Dermis blood vessel endothelial cell (primary cell): ENCODE data around the gene ALG1. TPM values are rescaled to one million over a fixed set of nuclear protein-coding genes. Genes with fewer than 3 reads are reported as not detected.
"Not testable (repeated sequence)": the region's sequence is repeated elsewhere in the genome, so short reads cannot be mapped to it uniquely, and the experiment has no call there.

Experiments
- DNase-seq: peaks from one replicate; pipeline ENCODE4 v3.0.0; 2010
- total RNA-seq: library from RNA; depleted of rRNA; stranded (reverse); fragments of >200 nt; gene quantifications from 2 replicates; pipeline ENCODE4 v1.2.3, GENCODE V29; 2014

The ALG1 gene
- total RNA-seq, 1 donor from 2014 or later, result 36.4 TPM

GRCh38 chr16:5099174-5099573, 27.5 kb downstream of the ALG1 start:
- not testable (repeated sequence) for DNase-seq

GRCh38 chr16:5103296-5104032, 31.8 kb downstream of the ALG1 start:
- DNase-seq, result not testable (repeated sequence)

GRCh38 chr16:5105039-5105438, 33.4 kb downstream of the ALG1 start:
- DNase-seq, result not testable (repeated sequence)

- DNase-seq, result no peak
Measured at GRCh38 chr16:5108505-5109158, 37.0 kb downstream of the ALG1 start.

GRCh38 chr16:5110933-5111332, 39.3 kb downstream of the ALG1 start:
- DNase-seq, result not testable (repeated sequence)

GRCh38 chr16:5116780-5117295, 45.2 kb downstream of the ALG1 start:
- DNase-seq, result not testable (repeated sequence)

GRCh38 chr16:5117300-5118087, 45.9 kb downstream of the ALG1 start:
- DNase-seq, result peak; percentile 48

GRCh38 chr16:5131467-5132004, 59.9 kb downstream of the ALG1 start:
- not testable (repeated sequence) for DNase-seq

- not testable (repeated sequence) for DNase-seq
Measured at GRCh38 chr16:5132915-5133600, 61.4 kb downstream of the ALG1 start.

- not testable (repeated sequence) for DNase-seq
Measured at GRCh38 chr16:5134739-5135452, 63.3 kb downstream of the ALG1 start.

Other genes with a start within 250 kb of the ALG1 start
- 85.6 and 103 TPM in 2 replicates for gene GLYR1, start 224.6 kb upstream of the ALG1 start, total RNA-seq
- gene UBN1, start 224.4 kb upstream of the ALG1 start, total RNA-seq, result 30.1 and 44.6 TPM in 2 replicates
- 3.6 and 7.0 TPM in 2 replicates for gene PPL, start 134.7 kb upstream of the ALG1 start, total RNA-seq
- gene SEC14L5, start 113.5 kb upstream of the ALG1 start, total RNA-seq, result 0.14 TPM in 1 of 2 replicates, not detected in the other
- gene NAGPA, start 37.9 kb upstream of the ALG1 start, total RNA-seq, result 34.8 and 35.9 TPM in 2 replicates
- gene C16orf89, start 5.9 kb upstream of the ALG1 start, total RNA-seq, result not detected in 2 replicates
- gene EEF2KMT, start 26.0 kb downstream of the ALG1 start, total RNA-seq, result 10.4 and 13.3 TPM in 2 replicates